H1 (cell line): ENCODE results near the gene AANAT. TPM values are rescaled to one million over a fixed set of nuclear protein-coding genes. Genes with fewer than 3 reads are reported as not detected.

Source experiments
- CTCF ChIA-PET: fragments of 300-600 bp; sonication (Branson Sonifier 250); formaldehyde crosslinking; loops from one replicate; lab custom pipeline; 2021; ENCODE audit not compliant: partially characterized antibody; lab: Charles Lee
- POLR2A ChIA-PET: fragments of 300-600 bp; sonication (Branson Sonifier 250); formaldehyde crosslinking; loops from one replicate; lab custom pipeline; 2021; ENCODE audit warnings: inconsistent platforms; ENCODE audit not compliant: partially characterized antibody; lab: Charles Lee
- DNase-seq, 2 experiments: peaks; one replicate each; pipeline versions ENCODE4 v3.0.0 to v3.0.0-alpha.2; 2010 to 2022; ENCODE audit warnings: low spot score in 2 of 2, low read depth in 1 of 2, mixed read lengths in 1 of 2
- FAIRE-seq: peaks from 2 replicates; lab custom pipeline; 2011; peaks lifted over from hg19 to GRCh38; lab: Jason Lieb, UNC
- H2AFZ ChIP-seq: 2 replicates; pipeline ENCODE4 v1.8.1; 2012; ENCODE audit warnings: low read length, inconsistent platforms
- H2AK5ac ChIP-seq: 2 replicates; pipeline ENCODE4 v1.6.1; 2013; ENCODE audit warnings: low read depth, low read length
- H2BK120ac ChIP-seq: replicated peaks from 2 replicates; pipeline ENCODE3; 2013; ENCODE audit warnings: low read depth, low read length, inconsistent platforms
- H2BK12ac ChIP-seq: 2 replicates; pipeline ENCODE4 v1.6.1; 2013; ENCODE audit warnings: low read depth, low read length
- H2BK15ac ChIP-seq: 2 replicates; pipeline ENCODE4 v1.6.1; 2013; ENCODE audit warnings: low read length
- H2BK20ac ChIP-seq: 2 replicates; pipeline ENCODE4 v1.6.1; 2013; ENCODE audit warnings: low read length
- H2BK5ac ChIP-seq: 2 replicates; pipeline ENCODE4 v1.6.1; 2013; ENCODE audit warnings: low read depth, low read length
- H3K14ac ChIP-seq: 2 replicates; pipeline ENCODE4 v1.6.1; 2013; ENCODE audit warnings: inconsistent platforms; ENCODE audit not compliant: insufficient read length
- H3K18ac ChIP-seq: 2 replicates; pipeline ENCODE4 v1.6.1; 2013; ENCODE audit warnings: low read length; ENCODE audit errors: extremely low read depth
- H3K23ac ChIP-seq: 2 replicates; pipeline ENCODE4 v1.6.1; 2013; ENCODE audit warnings: inconsistent platforms; ENCODE audit not compliant: insufficient read length
- H3K23me2 ChIP-seq: 2 replicates; pipeline ENCODE4 v1.6.1; 2013; ENCODE audit warnings: low read depth, low read length
- H3K27ac ChIP-seq: 2 replicates; pipeline ENCODE4 v1.6.1; 2011; ENCODE audit warnings: low read depth, low read length, inconsistent platforms
- H3K27me3 ChIP-seq, 4 experiments: replicated peaks in 1 of 4; 1 replicate in 1 of 4; 2 replicates in 3 of 4; pipeline versions ENCODE4 v1.6.1 to v1.8.1; 2011 to 2013; ENCODE audit warnings: low read length in 3 of 4, mild to moderate bottlenecking in 3 of 4, inconsistent platforms in 2 of 4, mixed read lengths in 2 of 4, moderate library complexity in 1 of 4; ENCODE audit not compliant: control insufficient read depth in 3 of 4, insufficient read depth in 3 of 4; ENCODE audit errors: extremely low read depth in 1 of 4
- H3K36me3 ChIP-seq, 4 experiments: 2 replicates each; pipeline versions ENCODE4 v1.6.1 to v1.8.1; 2011 to 2013; ENCODE audit warnings: mild to moderate bottlenecking in 4 of 4, low read length in 3 of 4, moderate library complexity in 2 of 4, control low read depth in 1 of 4, inconsistent platforms in 1 of 4; ENCODE audit not compliant: insufficient read depth in 4 of 4, control insufficient read depth in 2 of 4
- H3K4ac ChIP-seq: replicated peaks from 2 replicates; pipeline ENCODE3; 2013; ENCODE audit warnings: low read length, low read depth, mixed read lengths, inconsistent platforms; ENCODE audit not compliant: insufficient read length
- H3K4me1 ChIP-seq, 4 experiments: replicated peaks in 1 of 4; 1 replicate in 1 of 4; 2 replicates in 3 of 4; pipeline versions ENCODE4 v1.6.1 to v1.8.1; 2011 to 2013; ENCODE audit warnings: low read length in 3 of 4, inconsistent platforms in 2 of 4, mixed read lengths in 1 of 4; ENCODE audit not compliant: insufficient read depth in 4 of 4, control insufficient read depth in 3 of 4
- H3K4me2 ChIP-seq, 2 experiments: 2 replicates each; pipeline versions ENCODE4 v1.6.1 to v1.8.1; 2011 to 2013; ENCODE audit warnings: low read depth in 2 of 2, low read length in 2 of 2, control low read depth in 1 of 2, inconsistent platforms in 1 of 2, mild to moderate bottlenecking in 1 of 2; ENCODE audit not compliant: insufficient read depth in 1 of 2
- H3K4me3 ChIP-seq, 4 experiments: fragments of 200-600, 300-600 bp in 1 of 4; sonication (generic), shearing (Covaris generic), sonication (Bioruptor Twin) in 1 of 4; 2 replicates each; pipeline versions ENCODE4 v1.5.1 to v1.8.1; 2011 to 2016; ENCODE audit warnings: low read length in 4 of 4, low read depth in 3 of 4, control low read depth in 2 of 4, inconsistent platforms in 2 of 4, mild to moderate bottlenecking in 2 of 4, mixed read lengths in 1 of 4, moderate library complexity in 1 of 4; ENCODE audit not compliant: insufficient read depth in 2 of 4; ENCODE audit errors: extremely low read depth in 1 of 4
- H3K56ac ChIP-seq: replicated peaks from 2 replicates; pipeline ENCODE3; 2013; ENCODE audit warnings: low read depth, mild to moderate bottlenecking, mixed read lengths, low read length, inconsistent platforms; ENCODE audit not compliant: insufficient read length
- H3K79me1 ChIP-seq: 2 replicates; pipeline ENCODE4 v1.6.1; 2013; ENCODE audit warnings: low read depth, low read length, control low read depth
- H3K79me2 ChIP-seq, 2 experiments: 2 replicates each; pipeline versions ENCODE4 v1.6.1 to v1.8.1; 2012 to 2013; ENCODE audit warnings: low read length in 2 of 2, mild to moderate bottlenecking in 2 of 2, inconsistent platforms in 1 of 2; ENCODE audit not compliant: insufficient read depth in 2 of 2, control insufficient read depth in 1 of 2
- H3K9ac ChIP-seq, 4 experiments: replicated peaks in 1 of 4; 1 replicate in 1 of 4; 2 replicates in 3 of 4; pipeline versions ENCODE4 v1.6.1 to v1.8.1; 2011 to 2013; ENCODE audit warnings: low read depth in 3 of 4, low read length in 3 of 4, control low read depth in 2 of 4, mild to moderate bottlenecking in 2 of 4, moderate library complexity in 2 of 4, inconsistent platforms in 1 of 4; ENCODE audit errors: extremely low read depth in 1 of 4
- H3K9me3 ChIP-seq, 2 experiments: 2 replicates each; pipeline versions ENCODE4 v1.6.1 to v1.8.1; 2012 to 2013; ENCODE audit warnings: mild to moderate bottlenecking in 2 of 2, moderate library complexity in 2 of 2, control low read depth in 1 of 2, inconsistent platforms in 1 of 2, low read depth in 1 of 2, low read length in 1 of 2, mixed read lengths in 1 of 2; ENCODE audit not compliant: insufficient read depth in 2 of 2
- H4K20me1 ChIP-seq, 2 experiments: replicated peaks in 1 of 2; 2 replicates each; pipeline versions ENCODE3 to v1.8.1; 2011 to 2013; ENCODE audit warnings: inconsistent platforms in 2 of 2, low read length in 2 of 2, mild to moderate bottlenecking in 1 of 2; ENCODE audit not compliant: insufficient read depth in 2 of 2, control insufficient read depth in 1 of 2
- H4K5ac ChIP-seq: 2 replicates; pipeline ENCODE4 v1.6.1; 2013; ENCODE audit warnings: low read length, low read depth, mixed read lengths, inconsistent platforms; ENCODE audit not compliant: insufficient read length
- H4K8ac ChIP-seq: 2 replicates; pipeline ENCODE4 v1.8.0; 2013; ENCODE audit warnings: mild to moderate bottlenecking, moderate library complexity, low read length, inconsistent platforms; ENCODE audit not compliant: insufficient read depth; ENCODE audit errors: extremely low read depth
- H4K91ac ChIP-seq: replicated peaks from 2 replicates; pipeline ENCODE3; 2013; ENCODE audit warnings: low read length, mixed read lengths, inconsistent platforms; ENCODE audit not compliant: insufficient read length
- EP300 ChIP-seq, 2 experiments: IDR thresholded peaks; 1 replicate in 1 of 2; 2 replicates in 1 of 2; pipeline ENCODE4 v1.6.1; 2011 to 2012; ENCODE audit warnings: low read depth in 2 of 2, low read length in 2 of 2, mild to moderate bottlenecking in 2 of 2, borderline replicate concordance in 1 of 2, inconsistent platforms in 1 of 2, moderate library complexity in 1 of 2
- GTF2F1 ChIP-seq: IDR thresholded peaks from 2 replicates; pipeline ENCODE4 v1.6.1; 2012; ENCODE audit warnings: low read depth, low read length, improper control_type of control experiment, borderline replicate concordance
- RAD21 ChIP-seq, 2 experiments: IDR thresholded peaks in 1 of 2; conservative IDR thresholded peaks in 1 of 2; 2 replicates each; pipeline ENCODE4 v1.6.1; 2011; ENCODE audit warnings: low read depth in 2 of 2, low read length in 2 of 2, improper control_type of control experiment in 1 of 2, inconsistent platforms in 1 of 2, mild to moderate bottlenecking in 1 of 2, moderate library complexity in 1 of 2
- RFX5 ChIP-seq: IDR thresholded peaks from 2 replicates; pipeline ENCODE4 v1.6.1; 2011; ENCODE audit warnings: low read depth, low read length, improper control_type of control experiment, borderline replicate concordance
- SIN3A ChIP-seq, 2 experiments: IDR thresholded peaks in 1 of 2; conservative IDR thresholded peaks in 1 of 2; 2 replicates each; pipeline ENCODE4 v1.6.1; 2011 to 2012; ENCODE audit warnings: low read length in 2 of 2, improper control_type of control experiment in 1 of 2, low read depth in 1 of 2, mild to moderate bottlenecking in 1 of 2
- SP1 ChIP-seq: IDR thresholded peaks from 2 replicates; pipeline ENCODE4 v1.6.1; 2011; ENCODE audit warnings: low read depth, low read length
- SUZ12 ChIP-seq: fragments of 200-600 bp; sonication (generic); IDR thresholded peaks from 2 replicates; pipeline ENCODE4 v1.6.1; 2012; ENCODE audit warnings: mild to moderate bottlenecking, inconsistent platforms, low read length, moderate library complexity, mixed read lengths
- TEAD4 ChIP-seq: IDR thresholded peaks from 2 replicates; pipeline ENCODE4 v1.6.1; 2012; ENCODE audit warnings: low read depth, low read length, inconsistent platforms, mixed read lengths
- WGBS, 2 experiments: shearing (Covaris generic) in 1 of 2; methylation state at CpG; one replicate each; pipeline versions ENCODE4 v1.1.6 to v1.1.7; 2013 to 2015; ENCODE audit warnings: low lambda C conversion rate in 2 of 2, mixed read lengths in 2 of 2, inconsistent platforms in 1 of 2, low coverage in 1 of 2, missing lambda C conversion rate in 1 of 2; ENCODE audit not compliant: insufficient replicate concordance in 2 of 2, insufficient coverage in 1 of 2, insufficient read length in 1 of 2; ENCODE audit errors: extremely low coverage in 1 of 2, missing lambda C conversion rate in 1 of 2; 5-methylcytosine and 5-hydroxymethylcytosine counted together
- polyA plus RNA-seq, 7 experiments: library from polyadenylated mRNA; depleted of rRNA in 3 of 7; stranded (reverse) in 5 of 7; unstranded in 2 of 7; fragments of >200 nt in 5 of 7; fragments of 200-250 nt in 2 of 7; gene quantifications; 1 replicate in 5 of 7; 2 replicates in 1 of 7; 4 replicates in 1 of 7; pipeline versions ENCODE4 v1.2.1 to v1.2.3, GENCODE V29; 2011 to 2013; ENCODE audit warnings: missing spikeins in 2 of 7, mixed read lengths in 2 of 7
- total RNA-seq: library from RNA; stranded (reverse); fragmentation: NEBNext Ultra II Directional; extraction: Animal tissue kit (Norgen Biotek cat#: 25700); gene quantifications from 2 replicates; pipeline ENCODE4 v1.2.1, GENCODE V29; 2021
- TF ChIP-seq, protein P1 (sequence below): IDR thresholded peaks from 2 replicates; pipeline ENCODE4 v1.6.1; 2012; ENCODE audit warnings: inconsistent platforms

AANAT gene
- total and polyA plus RNA-seq, 2 of the 8 experiments (the other 6 are each of a cell fraction or from before 2014, with no cell fraction given) = 0.53 TPM; not detected in 1

DNA sequence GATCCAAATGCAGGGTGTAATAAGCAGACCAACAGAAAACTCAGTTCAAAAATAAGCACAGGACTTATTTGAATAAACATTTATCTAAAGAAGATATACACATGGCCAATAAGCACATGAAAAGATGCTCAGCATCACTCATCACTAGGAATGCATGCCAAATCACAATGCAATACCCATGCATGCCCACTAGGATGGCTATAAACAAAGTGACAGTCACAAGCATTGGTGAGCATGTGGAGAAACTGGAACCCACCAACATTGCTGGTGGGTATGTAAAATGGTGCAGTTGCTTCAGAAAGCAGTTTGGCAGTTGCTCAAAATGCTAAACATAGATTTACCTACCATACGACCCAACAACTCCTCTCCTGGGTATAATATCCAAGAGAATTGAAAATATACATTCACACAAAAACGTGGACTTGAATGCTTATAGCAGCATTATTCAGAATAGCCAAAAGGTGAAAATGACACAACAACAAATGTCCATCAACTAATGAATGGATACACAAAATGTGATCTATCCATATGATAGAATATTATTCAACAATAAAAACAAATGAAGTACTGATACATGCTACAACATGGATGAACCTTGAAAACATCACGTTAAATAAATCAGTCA, 34.6 kb upstream of the AANAT start:
- Histone ChIP-seq H4K8ac (no peak overlapping the region), H3K14ac (no peak overlapping the region), H3K4ac (no peak overlapping the region), H3K4me1 (peaks cover 0 to 22% (median 7%) of the 10 kb centered on the region in 4 experiments), H2AK5ac (no peak overlapping the region), H2BK20ac (no peak overlapping the region), H3K27me3 (no peaks in the 10 kb centered on the region), H3K23me2 (no peaks in the 10 kb centered on the region), H3K79me2 (peaks cover 14 to 87% of the 10 kb centered on the region in 2 experiments), H3K79me1 (peaks cover 23% of the 10 kb centered on the region), H3K56ac (no peak overlapping the region), H3K4me3 (no peak overlapping the region), H3K23ac (no peak overlapping the region), H3K18ac (no peak overlapping the region), H4K5ac (no peak overlapping the region), H2BK12ac (no peak overlapping the region), H2AFZ (no peak overlapping the region), H3K9ac (no peak overlapping the region), H4K91ac (no peak overlapping the region), H2BK5ac (no peak overlapping the region), H3K27ac (no peak overlapping the region), H3K9me3 (no peaks in the 10 kb centered on the region), H3K4me2 (no peak overlapping the region), H2BK120ac (no peak overlapping the region), H2BK15ac (no peak overlapping the region), H4K20me1 (peaks cover 20 to 28% of the 10 kb centered on the region in 2 experiments), H3K36me3 (no peaks in the 10 kb centered on the region)
- no peak for DNase-seq
- FAIRE-seq = no peak
- ChIA-PET POLR2A (no interaction called here), CTCF (no interaction called here)
- 85% methylated on average over 3 of the region's 3 CpGs; no CpG with 5 or more reads in 1 of the 2 experiments for WGBS, 2 experiments
- TF ChIP-seq RFX5 (peak; percentile 73; the same call in 1 of the 2 replicates), TEAD4 (peak; percentile 68), RAD21 (IDR thresholded peaks at IDR 0.05 in 1 of 2, conservative IDR thresholded peaks at IDR 0.05 in 1 of 2; ENCODE audit: low read depth in 2 of 2, low read length in 2 of 2) (peak in 1 of 2 experiments; percentile 7; a peak in 1 of 4 replicates), GTF2F1 (no peak), SIN3A (conservative IDR thresholded peaks at IDR 0.05 in 1 of 2, IDR thresholded peaks at IDR 0.05 in 1 of 2; ENCODE audit: low read depth in 1 of 2, low read length in 2 of 2) (peak in 1 of 2 experiments; percentile 82; a peak in 2 of 4 replicates), EP300 (IDR thresholded peaks at IDR 0.05; ENCODE audit: borderline replicate concordance in 1 of 2, low read depth in 2 of 2, low read length in 2 of 2) (no peak), SP1 (no peak), SUZ12 (no peak)
- TF ChIP-seq, protein P1, sequence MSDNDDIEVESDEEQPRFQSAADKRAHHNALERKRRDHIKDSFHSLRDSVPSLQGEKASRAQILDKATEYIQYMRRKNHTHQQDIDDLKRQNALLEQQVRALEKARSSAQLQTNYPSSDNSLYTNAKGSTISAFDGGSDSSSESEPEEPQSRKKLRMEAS = peak; percentile 46; the same call in 1 of the 2 replicates
